ENCODE data around the gene HTR3C.

Gene HTR3C

GRCh38 chr3:184040010-184040409 lies 12.8 kb upstream of the HTR3C start:
- ATAC-seq, result peak; percentile 83
- no peak for TF ChIP-seq POU6F1 (CRISPR knock-in tag; IDR thresholded peaks at IDR 0.05; ENCODE audit: borderline replicate concordance, low read depth)
- no peak for TF ChIP-seq ZNF70 (CRISPR knock-in tag; IDR thresholded peaks at IDR 0.05)
- TF ChIP-seq OSR1 (CRISPR knock-in tag; IDR thresholded peaks at IDR 0.05), result no peak
- TF ChIP-seq ZFP3 (CRISPR knock-in tag; IDR thresholded peaks at IDR 0.05), result no peak
- no peak for TF ChIP-seq GLIS3 (CRISPR knock-in tag; IDR thresholded peaks at IDR 0.05)
- TF ChIP-seq BACH2 (CRISPR knock-in tag; IDR thresholded peaks at IDR 0.05; ENCODE audit: borderline replicate concordance), result no peak
- TF ChIP-seq PPARA (CRISPR knock-in tag; IDR thresholded peaks at IDR 0.05; ENCODE audit: borderline replicate concordance), result no peak
- TF ChIP-seq ISL1 (CRISPR knock-in tag; IDR thresholded peaks at IDR 0.05), result no peak
- no peak for TF ChIP-seq SNAI2 (CRISPR knock-in tag; IDR thresholded peaks at IDR 0.05)
- TF ChIP-seq TSHZ2 (CRISPR knock-in tag; IDR thresholded peaks at IDR 0.05), result no peak
- TF ChIP-seq TCF4 (CRISPR knock-in tag; IDR thresholded peaks at IDR 0.05; ENCODE audit: borderline replicate concordance), result no peak
- TF ChIP-seq ZFP30 (CRISPR knock-in tag; IDR thresholded peaks at IDR 0.05), result no peak
- TF ChIP-seq ZNF8 (CRISPR knock-in tag; IDR thresholded peaks at IDR 0.05), result no peak
- TF ChIP-seq RARB (CRISPR knock-in tag; IDR thresholded peaks at IDR 0.05), result no peak
- TF ChIP-seq, protein P1, sequence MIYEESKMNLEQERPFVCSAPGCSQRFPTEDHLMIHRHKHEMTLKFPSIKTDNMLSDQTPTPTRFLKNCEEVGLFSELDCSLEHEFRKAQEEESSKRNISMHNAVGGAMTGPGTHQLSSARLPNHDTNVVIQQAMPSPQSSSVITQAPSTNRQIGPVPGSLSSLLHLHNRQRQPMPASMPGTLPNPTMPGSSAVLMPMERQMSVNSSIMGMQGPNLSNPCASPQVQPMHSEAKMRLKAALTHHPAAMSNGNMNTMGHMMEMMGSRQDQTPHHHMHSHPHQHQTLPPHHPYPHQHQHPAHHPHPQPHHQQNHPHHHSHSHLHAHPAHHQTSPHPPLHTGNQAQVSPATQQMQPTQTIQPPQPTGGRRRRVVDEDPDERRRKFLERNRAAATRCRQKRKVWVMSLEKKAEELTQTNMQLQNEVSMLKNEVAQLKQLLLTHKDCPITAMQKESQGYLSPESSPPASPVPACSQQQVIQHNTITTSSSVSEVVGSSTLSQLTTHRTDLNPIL (CRISPR knock-in tag; IDR thresholded peaks at IDR 0.05; ENCODE audit: low read depth), result no peak
- no peak for TF ChIP-seq CSRNP3 (CRISPR knock-in tag; IDR thresholded peaks at IDR 0.05)
- no peak for TF ChIP-seq ESRRG (CRISPR knock-in tag; IDR thresholded peaks at IDR 0.05)

GRCh38 chr3:184042617-184043016 lies 10.2 kb upstream of the HTR3C start:
- ATAC-seq, result no peak
- no peak for TF ChIP-seq ZNF565 (CRISPR knock-in tag; conservative IDR thresholded peaks at IDR 0.05; ENCODE audit: low read depth)
- no peak for TF ChIP-seq ZNF70 (CRISPR knock-in tag; IDR thresholded peaks at IDR 0.05)
- TF ChIP-seq SNAI2 (CRISPR knock-in tag; IDR thresholded peaks at IDR 0.05), result no peak
- no peak for TF ChIP-seq GLIS3 (CRISPR knock-in tag; IDR thresholded peaks at IDR 0.05)
- no peak for TF ChIP-seq ZFP3 (CRISPR knock-in tag; IDR thresholded peaks at IDR 0.05)
- no peak for TF ChIP-seq BACH2 (CRISPR knock-in tag; IDR thresholded peaks at IDR 0.05; ENCODE audit: borderline replicate concordance)
- TF ChIP-seq ZNF8 (CRISPR knock-in tag; IDR thresholded peaks at IDR 0.05), result no peak
- no peak for TF ChIP-seq ESRRG (CRISPR knock-in tag; IDR thresholded peaks at IDR 0.05)
- no peak for TF ChIP-seq POU6F1 (CRISPR knock-in tag; IDR thresholded peaks at IDR 0.05; ENCODE audit: borderline replicate concordance, low read depth)
- TF ChIP-seq, protein P1 (CRISPR knock-in tag; IDR thresholded peaks at IDR 0.05; ENCODE audit: low read depth), result no peak
- no peak for TF ChIP-seq TOX (CRISPR knock-in tag; IDR thresholded peaks at IDR 0.05; ENCODE audit: borderline replicate concordance)
- no peak for TF ChIP-seq TCF4 (CRISPR knock-in tag; IDR thresholded peaks at IDR 0.05; ENCODE audit: borderline replicate concordance)
- no peak for TF ChIP-seq RARB (CRISPR knock-in tag; IDR thresholded peaks at IDR 0.05)

GRCh38 chr3:184045995-184046394 lies 6.9 kb upstream of the HTR3C start:
- no peak for ATAC-seq
- TF ChIP-seq ZFP3 (CRISPR knock-in tag; IDR thresholded peaks at IDR 0.05) (no peak), CSRNP3 (CRISPR knock-in tag; IDR thresholded peaks at IDR 0.05) (no peak), POU6F1 (CRISPR knock-in tag; IDR thresholded peaks at IDR 0.05; ENCODE audit: borderline replicate concordance, low read depth) (no peak), TCF4 (CRISPR knock-in tag; IDR thresholded peaks at IDR 0.05; ENCODE audit: borderline replicate concordance) (no peak), BACH2 (CRISPR knock-in tag; IDR thresholded peaks at IDR 0.05; ENCODE audit: borderline replicate concordance) (no peak), ZFP30 (CRISPR knock-in tag; IDR thresholded peaks at IDR 0.05) (no peak), ARNTL (CRISPR knock-in tag; IDR thresholded peaks at IDR 0.05; ENCODE audit: borderline replicate concordance, low read depth) (no peak), CSDC2 (CRISPR knock-in tag; IDR thresholded peaks at IDR 0.05) (no peak), PPARA (CRISPR knock-in tag; IDR thresholded peaks at IDR 0.05; ENCODE audit: borderline replicate concordance) (no peak)
